ENCODE measurements around the gene LRBA. TPM values are rescaled to one million over a fixed set of nuclear protein-coding genes. Genes with fewer than 3 reads are reported as not detected.

Gene LRBA
- total and polyA plus RNA-seq, 2 donors (not counting 3 experiments of a cell fraction or from before 2014, with no cell fraction given): 18.0 to 35.1 TPM

DNA sequence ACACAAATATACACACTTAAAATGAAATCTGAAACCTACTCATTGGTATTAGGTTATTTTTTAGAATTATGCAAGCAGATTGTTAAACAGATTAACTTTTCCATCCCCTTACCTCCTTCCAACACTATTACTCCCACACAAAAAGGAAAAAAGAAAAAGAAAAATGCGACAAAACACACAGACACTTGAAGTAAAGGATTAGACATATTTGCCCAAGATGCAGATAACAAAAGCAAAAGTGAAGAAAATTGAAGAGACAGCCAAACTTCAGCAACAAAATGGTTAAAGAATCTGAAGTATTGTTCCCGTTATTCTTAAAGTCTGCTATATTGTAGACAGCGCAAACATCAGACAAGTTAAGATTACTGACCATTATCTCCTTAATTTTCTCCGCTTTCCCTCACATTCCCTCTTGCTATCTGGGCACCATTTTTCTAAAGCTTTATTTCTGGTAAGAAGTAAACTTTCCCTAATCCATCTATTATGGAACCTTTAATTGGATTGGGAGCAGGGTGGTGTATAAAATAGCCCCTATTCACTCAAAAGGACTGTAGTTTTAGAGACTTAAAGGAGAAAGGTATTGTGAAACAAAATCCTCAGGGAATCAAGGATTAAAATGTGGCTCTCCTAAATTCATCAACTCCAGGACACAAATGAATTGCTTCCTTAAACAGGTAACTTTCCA is 467.8 kb downstream of the LRBA start:
- FAIRE-seq (no peak), DNase-seq (ENCODE audit: low read depth, low spot score) (no peak)
- H3K4me3 ChIP-seq (replicated peaks in 1 of 3; ENCODE audit: insufficient read depth in 1 of 3, low read depth in 1 of 3, low read length in 3 of 3): no peak overlapping the region
- H3K9ac ChIP-seq (replicated peaks; ENCODE audit: extremely low read depth, insufficient read depth, low read length): no peak overlapping the region
- no TSS peak for BruUV-seq (replicated peaks)
- no peaks in the 10 kb centered on the region for H4K20me1 ChIP-seq (replicated peaks; ENCODE audit: control insufficient read depth, extremely low read depth, insufficient read depth, low read length)
- no peak overlapping the region for H2AFZ ChIP-seq (ENCODE audit: low read depth, low read length)
- no peaks in the 10 kb centered on the region for H3K36me3 ChIP-seq (ENCODE audit: control insufficient read depth in 2 of 2, extremely low read depth in 1 of 2, insufficient read depth in 2 of 2, low read length in 2 of 2)
- no peaks in the 10 kb centered on the region for H3K4me1 ChIP-seq (ENCODE audit: control insufficient read depth, extremely low read depth, insufficient read depth, low read length)
- ChIA-PET POLR2A (no interaction called here), CTCF (no interaction called here)
- TF ChIP-seq, protein P1, sequence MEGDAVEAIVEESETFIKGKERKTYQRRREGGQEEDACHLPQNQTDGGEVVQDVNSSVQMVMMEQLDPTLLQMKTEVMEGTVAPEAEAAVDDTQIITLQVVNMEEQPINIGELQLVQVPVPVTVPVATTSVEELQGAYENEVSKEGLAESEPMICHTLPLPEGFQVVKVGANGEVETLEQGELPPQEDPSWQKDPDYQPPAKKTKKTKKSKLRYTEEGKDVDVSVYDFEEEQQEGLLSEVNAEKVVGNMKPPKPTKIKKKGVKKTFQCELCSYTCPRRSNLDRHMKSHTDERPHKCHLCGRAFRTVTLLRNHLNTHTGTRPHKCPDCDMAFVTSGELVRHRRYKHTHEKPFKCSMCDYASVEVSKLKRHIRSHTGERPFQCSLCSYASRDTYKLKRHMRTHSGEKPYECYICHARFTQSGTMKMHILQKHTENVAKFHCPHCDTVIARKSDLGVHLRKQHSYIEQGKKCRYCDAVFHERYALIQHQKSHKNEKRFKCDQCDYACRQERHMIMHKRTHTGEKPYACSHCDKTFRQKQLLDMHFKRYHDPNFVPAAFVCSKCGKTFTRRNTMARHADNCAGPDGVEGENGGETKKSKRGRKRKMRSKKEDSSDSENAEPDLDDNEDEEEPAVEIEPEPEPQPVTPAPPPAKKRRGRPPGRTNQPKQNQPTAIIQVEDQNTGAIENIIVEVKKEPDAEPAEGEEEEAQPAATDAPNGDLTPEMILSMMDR (IDR thresholded peaks at IDR 0.05; ENCODE audit: extremely low read depth in 1 of 2, insufficient read depth in 1 of 2, low read depth in 1 of 2, low read length in 2 of 2): no peak
- TF ChIP-seq GATA2 (IDR thresholded peaks at IDR 0.05; ENCODE audit: insufficient read depth, insufficient read length, low read depth, low read length) (no peak), MYC (IDR thresholded peaks at IDR 0.05; ENCODE audit: low read depth, low read length) (no peak), POLR2A (IDR thresholded peaks at IDR 0.05; ENCODE audit: low read depth, low read length) (no peak), POLR2AphosphoS5 (IDR thresholded peaks at IDR 0.05; ENCODE audit: insufficient read depth, low read depth, low read length) (no peak), EZH2 (IDR thresholded peaks at IDR 0.05; ENCODE audit: borderline replicate concordance, low read depth, low read length, severe bottlenecking) (no peak), FOS (IDR thresholded peaks at IDR 0.05; ENCODE audit: borderline replicate concordance, insufficient read depth, low read length) (no peak), MAX (IDR thresholded peaks at IDR 0.05; ENCODE audit: insufficient read depth, insufficient read length) (no peak), JUN (IDR thresholded peaks at IDR 0.05; ENCODE audit: borderline replicate concordance, insufficient read depth, insufficient read length, low read depth) (no peak)
- no peaks in the 10 kb centered on the region for H3K9me3 ChIP-seq (replicated peaks; ENCODE audit: control insufficient read depth, insufficient read depth, low read length)
- no peak overlapping the region for H3K27ac ChIP-seq (ENCODE audit: insufficient read depth, low read depth, low read length)
- no peak overlapping the region for H3K4me2 ChIP-seq (ENCODE audit: insufficient read depth, low read length)
- dilution Hi-C loops (cut with MboI; ENCODE audit: extremely low pct_ligation_motif_present, low sequenced_read_pairs): no loop called here
- no peaks in the 10 kb centered on the region for H3K27me3 ChIP-seq (ENCODE audit: control insufficient read depth in 2 of 2, insufficient read depth in 2 of 2, low read length in 2 of 2)
- intact Hi-C loops (cut with micrococcal nuclease): no loop called here
- no peaks in the 10 kb centered on the region for H3K79me2 ChIP-seq (ENCODE audit: control insufficient read depth, insufficient read depth, low read length)
- H3K9me1 ChIP-seq (replicated peaks; ENCODE audit: control insufficient read depth, extremely low read depth, insufficient read depth, low read length): no peaks in the 10 kb centered on the region
